K562 (cell line): ENCODE data around the gene TCOF1. TPM values are rescaled to one million over a fixed set of nuclear protein-coding genes. Genes with fewer than 3 reads are reported as not detected.

Source experiments
- ATAC-seq: fragments of 200-7000 bp; cut with Tn5 transposase; 3 replicates; pipeline ENCODE4 v1.9.1; 2020; ENCODE audit warnings: moderate library complexity
- BruUV-seq: library from RNA; stranded (reverse); fragments of 400-500 nt; replicated peaks from 2 replicates; lab custom pipeline; 2021; lab: Mats Ljungman, UMichigan
- CTCF ChIA-PET: fragments of 300-600 bp; formaldehyde crosslinking; extraction: SDS; loops from one replicate; lab custom pipeline; 2021; ENCODE audit warnings: low intra/inter-chr PET ratio; lab: Yijun Ruan, JAX
- POLR2A ChIA-PET: fragments of 300-600, 350-650 bp; sonication (Branson Sonifier 250); formaldehyde crosslinking; extraction: SDS; loops from one replicate; lab custom pipeline; 2021; ENCODE audit warnings: antibody characterized with exemption, inconsistent platforms; lab: Yijun Ruan, JAX
- DNase-seq, 4 experiments: peaks; one replicate each; pipeline versions ENCODE4 v3.0.0 to v3.0.0-alpha.2; 2011 to 2018; ENCODE audit warnings: low spot score in 3 of 4, mixed read lengths in 3 of 4; ENCODE audit errors: extremely low read depth in 1 of 4
- FAIRE-seq: peaks from 2 replicates; lab custom pipeline; 2011; peaks lifted over from hg19 to GRCh38; lab: Jason Lieb, UNC
- H2AFZ ChIP-seq: 2 replicates; pipeline ENCODE4 v1.6.0; 2011; ENCODE audit warnings: low read depth, low read length, control low read depth, inconsistent platforms
- H3K27ac ChIP-seq: fragments of 200-600 bp; 3 replicates; pipeline ENCODE4 v1.8.0; 2011; ENCODE audit warnings: low read depth, mild to moderate bottlenecking, control low read depth, inconsistent platforms, low read length, moderate library complexity, mixed read lengths; ENCODE audit errors: extremely low read depth
- H3K27me3 ChIP-seq, 2 experiments: fragments of 300-600 bp in 1 of 2; 2 replicates in 1 of 2; 3 replicates in 1 of 2; pipeline versions ENCODE4 v1.6.0 to v1.8.0; 2011; ENCODE audit warnings: inconsistent platforms in 2 of 2, low read length in 2 of 2, mild to moderate bottlenecking in 1 of 2, mixed read lengths in 1 of 2, moderate library complexity in 1 of 2; ENCODE audit not compliant: control insufficient read depth in 2 of 2, insufficient read depth in 2 of 2
- H3K36me3 ChIP-seq: fragments of 300-600 bp; 3 replicates; pipeline ENCODE4 v1.8.0; 2011; ENCODE audit warnings: mild to moderate bottlenecking, low read length, inconsistent platforms; ENCODE audit not compliant: control insufficient read depth, insufficient read depth
- H3K4me1 ChIP-seq, 2 experiments: fragments of 200-600 bp in 1 of 2; replicated peaks in 1 of 2; 2 replicates in 1 of 2; 3 replicates in 1 of 2; pipeline versions ENCODE4 v1.5.1 to v1.8.0; 2011; ENCODE audit warnings: inconsistent platforms in 2 of 2, low read length in 2 of 2, mild to moderate bottlenecking in 1 of 2, mixed read lengths in 1 of 2, moderate library complexity in 1 of 2; ENCODE audit not compliant: control insufficient read depth in 2 of 2, insufficient read depth in 2 of 2
- H3K4me2 ChIP-seq: 2 replicates; pipeline ENCODE4 v1.6.1; 2011; ENCODE audit warnings: low read length, control low read depth, inconsistent platforms, mixed read lengths; ENCODE audit not compliant: insufficient read depth
- H3K4me3 ChIP-seq: fragments of 200-600 bp; sonication (generic), shearing (Covaris generic); 2 replicates; pipeline ENCODE4 v1.5.1; 2016; ENCODE audit warnings: control low read depth, inconsistent platforms
- H3K79me2 ChIP-seq: fragments of 200-600 bp; 3 replicates; pipeline ENCODE4 v1.8.0; 2011; ENCODE audit warnings: low read length, inconsistent platforms; ENCODE audit not compliant: control insufficient read depth, insufficient read depth
- H3K9ac ChIP-seq, 2 experiments: 2 replicates each; pipeline versions ENCODE4 v1.6.0 to v1.6.1; 2011; ENCODE audit warnings: low read depth in 2 of 2, low read length in 2 of 2, control low read depth in 1 of 2, inconsistent platforms in 1 of 2, mild to moderate bottlenecking in 1 of 2, mixed read lengths in 1 of 2; ENCODE audit not compliant: insufficient read depth in 1 of 2
- H3K9me1 ChIP-seq: one replicate; pipeline ENCODE4 v1.6.0; 2011; ENCODE audit warnings: inconsistent platforms, mild to moderate bottlenecking, low read length, moderate library complexity; ENCODE audit not compliant: control insufficient read depth, insufficient read depth
- H3K9me3 ChIP-seq: replicated peaks from 2 replicates; pipeline ENCODE4 v1.5.1; 2011; ENCODE audit warnings: low read depth, low read length, inconsistent platforms; ENCODE audit not compliant: control insufficient read depth, insufficient read depth
- H4K20me1 ChIP-seq: replicated peaks from 2 replicates; pipeline ENCODE4 v1.6.1; 2011; ENCODE audit warnings: low read length, inconsistent platforms, mixed read lengths; ENCODE audit not compliant: control insufficient read depth, insufficient read depth
- CTBP1 ChIP-seq: fragments of 450-650 bp; IDR thresholded peaks from 2 replicates; pipeline ENCODE4 v1.6.1; 2016; ENCODE audit warnings: borderline replicate concordance
- DPF2 ChIP-seq: fragments of 450-650 bp; IDR thresholded peaks from 2 replicates; pipeline ENCODE4 v1.6.1; 2016
- FOXK1 ChIP-seq: sonication (generic); formaldehyde crosslinking; IDR thresholded peaks from 2 replicates; pipeline ENCODE4 v1.8.0; 2022; ENCODE audit warnings: missing genetic modification reagents, mild to moderate bottlenecking, borderline replicate concordance
- MYC ChIP-seq, 2 experiments: fragments of 250-450 bp in 1 of 2; sonication (Bioruptor Pico) in 1 of 2; IDR thresholded peaks; 2 replicates each; pipeline versions ENCODE4 v1.5.1 to v1.6.1; 2012 to 2021; ENCODE audit warnings: low read depth in 2 of 2, borderline replicate concordance in 1 of 2, improper control_type of control experiment in 1 of 2, low read length in 1 of 2, mild to moderate bottlenecking in 1 of 2, moderate library complexity in 1 of 2
- RAD21 ChIP-seq, 2 experiments: fragments of 250-450 bp in 1 of 2; fragments of 450-650 bp in 1 of 2; sonication (Bioruptor Pico) in 1 of 2; formaldehyde crosslinking in 1 of 2; IDR thresholded peaks in 1 of 2; conservative IDR thresholded peaks in 1 of 2; 2 replicates each; pipeline versions ENCODE4 v1.4.0 to v1.8.0; 2020 to 2022; ENCODE audit warnings: mild to moderate bottlenecking in 2 of 2, moderate library complexity in 1 of 2
- RUNX1 ChIP-seq: sonication (generic); IDR thresholded peaks from 2 replicates; pipeline ENCODE4 v1.6.1; 2016; ENCODE audit warnings: antibody characterized with exemption, low read depth
- SOX6 ChIP-seq: fragments of 450-650 bp; IDR thresholded peaks from 2 replicates; pipeline ENCODE4 v1.6.1; 2014; ENCODE audit warnings: mild to moderate bottlenecking
- XRCC5 ChIP-seq: fragments of 200-400 bp; formaldehyde crosslinking; IDR thresholded peaks from 2 replicates; pipeline ENCODE4 v1.6.1; 2017; ENCODE audit warnings: low read depth, mild to moderate bottlenecking, low read length
- ZNF384 ChIP-seq: IDR thresholded peaks from 2 replicates; pipeline ENCODE4 v1.6.1; 2012; ENCODE audit warnings: low read depth, low read length, improper control_type of control experiment
- WGBS: fragments of 100-300 bp; shearing (Covaris generic); methylation state at CpG from one replicate; pipeline ENCODE4 v1.1.6; 2016; ENCODE audit warnings: low coverage, mixed read lengths; ENCODE audit not compliant: insufficient coverage; ENCODE audit errors: missing lambda C conversion rate; 5-methylcytosine and 5-hydroxymethylcytosine counted together
- in situ Hi-C: fragments of 300-500 bp; cut with MboI; formaldehyde crosslinking; loops from 4 replicates; pipeline ENCODE4 v1.15.0; 2018; ENCODE audit warnings: inconsistent platforms, mixed read lengths
- intact Hi-C: fragments of 100-400 bp; cut with micrococcal nuclease; formaldehyde crosslinking; loops from 2 replicates; pipeline ENCODE4 v1.14.2; 2022
- polyA plus RNA-seq, 8 experiments: library from polyadenylated mRNA; depleted of rRNA in 4 of 8; stranded (reverse) in 5 of 8; unstranded in 3 of 8; fragments of >200 nt; fragmentation: Nextera tagmentation in 2 of 8; fragmentation: Illumina TruSeq in 1 of 8; extraction: Ambion mirVana in 2 of 8; extraction: Trizol in 1 of 8; gene quantifications; 2 replicates each; pipeline versions ENCODE4 v1.2.1 to v1.2.3, GENCODE V29; 2011 to 2014; ENCODE audit warnings: inconsistent platforms in 1 of 8, missing spikeins in 1 of 8
- total RNA-seq, 7 experiments: library from RNA; depleted of rRNA in 6 of 7; stranded (reverse); fragments of >200 nt in 6 of 7; fragmentation: Illumina TruSeq in 2 of 7; extraction: Trizol in 2 of 7; gene quantifications; 2 replicates each; pipeline versions ENCODE4 v1.2.1 to v1.2.3, GENCODE V29; 2011 to 2021; ENCODE audit warnings: low replicate concordance in 1 of 7
- TF ChIP-seq, protein P1 (sequence below): fragments of 450-650 bp; formaldehyde crosslinking; IDR thresholded peaks from 2 replicates; pipeline ENCODE4 v1.4.0; 2020; ENCODE audit warnings: mild to moderate bottlenecking, moderate library complexity
- TF ChIP-seq, protein P2 (sequence below): sonication (generic); formaldehyde crosslinking; IDR thresholded peaks from 2 replicates; pipeline ENCODE4 v1.8.1; 2022; ENCODE audit warnings: missing genetic modification reagents
- TF ChIP-seq, protein P3 (sequence below): fragments of 250-450 bp; sonication (Bioruptor Pico); IDR thresholded peaks from 2 replicates; pipeline ENCODE4 v1.8.0; 2022; ENCODE audit warnings: inconsistent platforms, mild to moderate bottlenecking, moderate library complexity, borderline replicate concordance
- TF ChIP-seq, protein P4 (sequence below): sonication (generic); formaldehyde crosslinking; IDR thresholded peaks from 2 replicates; pipeline ENCODE4 v1.9.0; 2022; ENCODE audit warnings: mild to moderate bottlenecking, missing genetic modification reagents
- TF ChIP-seq, protein P5 (sequence below): fragments of 250-450 bp; sonication (Bioruptor Pico); IDR thresholded peaks from 2 replicates; pipeline ENCODE4 v1.8.0; 2022; ENCODE audit warnings: inconsistent platforms

The TCOF1 gene
- total and polyA plus RNA-seq, 9 of the 15 experiments (the other 6 are each of a cell fraction or from before 2014, with no cell fraction given), result 9.8 to 134 (median 61.7) TPM

DNA sequence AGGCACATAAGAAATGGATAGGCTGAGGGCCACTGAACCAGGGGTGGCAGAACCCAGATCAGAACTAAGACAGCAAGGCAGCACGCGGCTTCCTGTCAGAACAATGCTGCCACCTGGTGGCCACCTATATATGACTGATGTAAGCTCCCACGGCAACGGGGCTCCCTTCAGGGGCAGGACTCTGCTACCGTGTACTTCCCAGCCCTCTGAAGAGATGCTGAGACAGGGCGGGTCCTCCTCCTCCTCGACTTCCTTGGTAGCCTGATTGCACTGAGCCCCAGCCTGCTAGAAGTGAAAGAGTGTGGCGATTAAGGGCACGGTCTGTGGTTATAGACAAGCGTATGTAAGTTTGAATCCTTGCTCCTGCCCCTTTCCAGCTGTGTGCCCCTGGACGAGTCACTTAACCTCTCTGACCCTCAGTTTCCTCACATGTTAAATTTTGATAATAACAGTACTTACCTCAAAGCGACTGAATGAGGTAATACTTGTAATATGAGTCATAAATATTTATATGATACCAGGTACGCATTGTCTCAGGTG, 78.7 kb downstream of the TCOF1 start:
- no peak overlapping the region for H3K4me3 ChIP-seq
- H3K4me2 ChIP-seq, result no peak overlapping the region
- FAIRE-seq (peak; percentile 89), ATAC-seq (peak; percentile 95), DNase-seq (peak; percentile 88 to 91 (median 90))
- in situ Hi-C loops (no loop called here), intact Hi-C loops (loop anchor here (1.0 to 5.0 kb wide), 5 partner anchors 37 to 411 kb away; partner anchors contain the start of gene IRGM)
- H4K20me1 ChIP-seq, result no peaks in the 10 kb centered on the region
- no peaks in the 10 kb centered on the region for H3K9me3 ChIP-seq
- H3K36me3 ChIP-seq, result no peaks in the 10 kb centered on the region
- WGBS, result 13% methylated on average over 11 of the region's 13 CpGs
- BruUV-seq, result no TSS peak
- no peaks in the 10 kb centered on the region for H3K9me1 ChIP-seq
- no peak overlapping the region; a peak in 1 of 4 replicates for H3K9ac ChIP-seq
- H3K4me1 ChIP-seq, result peaks cover 0 to 6% of the 10 kb centered on the region in 2 experiments; a peak in 3 of 5 replicates
- H3K27ac ChIP-seq, result no peak overlapping the region
- peaks cover 0 to 6% of the 10 kb centered on the region in 2 experiments; a peak in 3 of 5 replicates for H3K27me3 ChIP-seq
- CTCF ChIA-PET, result interaction anchor here (0.5 to 2.2 kb wide), 5 partner anchors 23 to 678 kb away, joined by 3 to 16 read pairs (median 5); partner anchors contain the start of gene CD74
- H3K79me2 ChIP-seq, result no peaks in the 10 kb centered on the region
- peak overlapping the region; percentile 60 for H2AFZ ChIP-seq
- POLR2A ChIA-PET, result interaction anchor here (0.7 to 4.1 kb wide), 3 partner anchors 9 to 71 kb away, joined by 3 to 17 read pairs (median 3); no protein-coding TSS in a partner anchor
- no peak for TF ChIP-seq ZNF384
- no peak for TF ChIP-seq SOX6
- no peak for TF ChIP-seq RUNX1
- peak; percentile 19; the same call in 1 of the 2 replicates for TF ChIP-seq DPF2
- TF ChIP-seq, protein P1, sequence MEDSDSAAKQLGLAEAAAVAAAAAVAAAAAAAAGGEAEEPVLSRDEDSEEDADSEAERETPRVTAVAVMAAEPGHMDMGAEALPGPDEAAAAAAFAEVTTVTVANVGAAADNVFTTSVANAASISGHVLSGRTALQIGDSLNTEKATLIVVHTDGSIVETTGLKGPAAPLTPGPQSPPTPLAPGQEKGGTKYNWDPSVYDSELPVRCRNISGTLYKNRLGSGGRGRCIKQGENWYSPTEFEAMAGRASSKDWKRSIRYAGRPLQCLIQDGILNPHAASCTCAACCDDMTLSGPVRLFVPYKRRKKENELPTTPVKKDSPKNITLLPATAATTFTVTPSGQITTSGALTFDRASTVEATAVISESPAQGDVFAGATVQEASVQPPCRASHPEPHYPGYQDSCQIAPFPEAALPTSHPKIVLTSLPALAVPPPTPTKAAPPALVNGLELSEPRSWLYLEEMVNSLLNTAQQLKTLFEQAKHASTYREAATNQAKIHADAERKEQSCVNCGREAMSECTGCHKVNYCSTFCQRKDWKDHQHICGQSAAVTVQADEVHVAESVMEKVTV (CRISPR knock-in tag), result peak; percentile 43; the same call in 1 of the 2 replicates
- TF ChIP-seq, protein P2, sequence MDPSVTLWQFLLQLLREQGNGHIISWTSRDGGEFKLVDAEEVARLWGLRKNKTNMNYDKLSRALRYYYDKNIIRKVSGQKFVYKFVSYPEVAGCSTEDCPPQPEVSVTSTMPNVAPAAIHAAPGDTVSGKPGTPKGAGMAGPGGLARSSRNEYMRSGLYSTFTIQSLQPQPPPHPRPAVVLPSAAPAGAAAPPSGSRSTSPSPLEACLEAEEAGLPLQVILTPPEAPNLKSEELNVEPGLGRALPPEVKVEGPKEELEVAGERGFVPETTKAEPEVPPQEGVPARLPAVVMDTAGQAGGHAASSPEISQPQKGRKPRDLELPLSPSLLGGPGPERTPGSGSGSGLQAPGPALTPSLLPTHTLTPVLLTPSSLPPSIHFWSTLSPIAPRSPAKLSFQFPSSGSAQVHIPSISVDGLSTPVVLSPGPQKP (CRISPR knock-in tag), result no peak
- TF ChIP-seq RAD21 (CRISPR knock-in tag; conservative IDR thresholded peaks at IDR 0.05 in 1 of 2, IDR thresholded peaks at IDR 0.05 in 1 of 2), result peak; percentile 83 to 91
- TF ChIP-seq, protein P3, sequence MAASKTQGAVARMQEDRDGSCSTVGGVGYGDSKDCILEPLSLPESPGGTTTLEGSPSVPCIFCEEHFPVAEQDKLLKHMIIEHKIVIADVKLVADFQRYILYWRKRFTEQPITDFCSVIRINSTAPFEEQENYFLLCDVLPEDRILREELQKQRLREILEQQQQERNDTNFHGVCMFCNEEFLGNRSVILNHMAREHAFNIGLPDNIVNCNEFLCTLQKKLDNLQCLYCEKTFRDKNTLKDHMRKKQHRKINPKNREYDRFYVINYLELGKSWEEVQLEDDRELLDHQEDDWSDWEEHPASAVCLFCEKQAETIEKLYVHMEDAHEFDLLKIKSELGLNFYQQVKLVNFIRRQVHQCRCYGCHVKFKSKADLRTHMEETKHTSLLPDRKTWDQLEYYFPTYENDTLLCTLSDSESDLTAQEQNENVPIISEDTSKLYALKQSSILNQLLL (CRISPR knock-in tag), result no peak
- 0 out of 2 replicates have a peak, but pooled peaks have one; percentile 63 for TF ChIP-seq XRCC5
- TF ChIP-seq, protein P4, sequence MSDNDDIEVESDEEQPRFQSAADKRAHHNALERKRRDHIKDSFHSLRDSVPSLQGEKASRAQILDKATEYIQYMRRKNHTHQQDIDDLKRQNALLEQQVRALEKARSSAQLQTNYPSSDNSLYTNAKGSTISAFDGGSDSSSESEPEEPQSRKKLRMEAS (CRISPR knock-in tag), result peak; percentile 77
- TF ChIP-seq CTBP1, result peak; percentile 70; the same call in 1 of the 2 replicates
- peak; percentile 79; the same call in 1 of the 2 replicates for TF ChIP-seq MYC (IDR thresholded peaks at IDR 0.05; ENCODE audit: low read depth, low read length)
- no peak for TF ChIP-seq MYC (CRISPR knock-in tag; IDR thresholded peaks at IDR 0.05; ENCODE audit: borderline replicate concordance, low read depth)
- TF ChIP-seq FOXK1 (CRISPR knock-in tag), result peak; percentile 77; the same call in 1 of the 2 replicates
- TF ChIP-seq, protein P5, sequence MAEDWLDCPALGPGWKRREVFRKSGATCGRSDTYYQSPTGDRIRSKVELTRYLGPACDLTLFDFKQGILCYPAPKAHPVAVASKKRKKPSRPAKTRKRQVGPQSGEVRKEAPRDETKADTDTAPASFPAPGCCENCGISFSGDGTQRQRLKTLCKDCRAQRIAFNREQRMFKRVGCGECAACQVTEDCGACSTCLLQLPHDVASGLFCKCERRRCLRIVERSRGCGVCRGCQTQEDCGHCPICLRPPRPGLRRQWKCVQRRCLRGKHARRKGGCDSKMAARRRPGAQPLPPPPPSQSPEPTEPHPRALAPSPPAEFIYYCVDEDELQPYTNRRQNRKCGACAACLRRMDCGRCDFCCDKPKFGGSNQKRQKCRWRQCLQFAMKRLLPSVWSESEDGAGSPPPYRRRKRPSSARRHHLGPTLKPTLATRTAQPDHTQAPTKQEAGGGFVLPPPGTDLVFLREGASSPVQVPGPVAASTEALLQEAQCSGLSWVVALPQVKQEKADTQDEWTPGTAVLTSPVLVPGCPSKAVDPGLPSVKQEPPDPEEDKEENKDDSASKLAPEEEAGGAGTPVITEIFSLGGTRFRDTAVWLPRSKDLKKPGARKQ (CRISPR knock-in tag), result no peak
